Kasumi-1 (cell line): ENCODE data around the gene PCDHGB3.
"Not testable (repeated sequence)": the region's sequence is repeated elsewhere in the genome, so short reads cannot be mapped to it uniquely, and the experiment has no call there.

Experiments used
- DNase-seq, 2 experiments: peaks; one replicate each; lab custom pipeline; 2025; lab: John Stamatoyannopoulos, UW

Gene PCDHGB3

DNA sequence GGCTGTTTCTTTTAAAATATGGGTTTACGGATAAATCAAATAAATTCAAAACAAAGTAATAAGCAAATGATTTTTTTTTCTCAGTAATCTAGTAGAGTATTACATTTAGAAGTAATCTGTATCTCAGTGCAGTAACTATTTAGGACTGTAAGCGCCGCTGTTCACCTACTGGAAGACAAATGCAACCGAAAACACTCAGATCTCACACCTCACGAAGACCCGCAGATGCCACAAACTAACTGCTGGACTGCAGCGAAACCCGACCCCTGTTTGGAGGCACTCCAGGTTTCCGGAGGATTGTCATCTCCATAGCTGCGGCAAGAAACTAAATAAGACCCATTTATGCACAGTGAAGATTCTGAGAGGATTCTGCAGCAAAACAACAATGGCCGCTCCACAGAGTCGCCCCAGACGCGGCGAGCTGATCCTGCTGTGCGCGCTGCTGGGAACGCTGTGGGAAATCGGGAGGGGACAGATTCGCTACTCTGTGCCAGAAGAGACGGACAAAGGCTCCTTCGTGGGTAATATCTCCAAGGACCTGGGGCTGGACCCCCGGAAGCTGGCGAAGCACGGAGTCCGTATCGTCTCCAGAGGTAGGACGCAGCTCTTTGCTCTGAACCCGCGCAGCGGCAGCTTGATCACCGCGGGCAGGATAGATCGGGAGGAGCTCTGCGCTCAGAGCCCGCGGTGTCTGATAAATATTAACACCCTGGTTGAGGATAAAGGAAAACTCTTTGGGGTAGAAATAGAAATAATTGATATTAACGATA is 22.6 kb downstream of the PCDHGB3 start, which contains the start of gene PCDHGA8:
TSS of gene PCDHGA8 (plus strand) at position 205 of the 770 bp plus-strand sequence. CDS start at position 386, 181 bp downstream.
- DNase-seq: no peak

DNA sequence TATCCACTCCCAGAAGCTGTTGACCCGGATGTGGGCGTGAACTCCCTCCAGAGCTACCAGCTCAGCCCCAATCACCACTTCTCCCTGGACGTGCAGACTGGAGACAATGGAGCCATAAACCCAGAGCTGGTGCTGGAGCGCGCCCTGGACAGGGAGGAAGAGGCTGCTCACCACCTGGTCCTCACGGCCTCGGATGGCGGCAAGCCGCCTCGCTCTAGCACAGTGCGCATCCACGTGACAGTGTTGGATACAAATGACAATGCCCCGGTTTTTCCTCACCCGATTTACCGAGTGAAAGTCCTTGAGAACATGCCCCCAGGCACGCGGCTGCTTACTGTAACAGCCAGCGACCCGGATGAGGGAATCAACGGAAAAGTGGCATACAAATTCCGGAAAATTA is 23.2 kb downstream of the PCDHGB3 start:
- DNase-seq: no peak

DNA sequence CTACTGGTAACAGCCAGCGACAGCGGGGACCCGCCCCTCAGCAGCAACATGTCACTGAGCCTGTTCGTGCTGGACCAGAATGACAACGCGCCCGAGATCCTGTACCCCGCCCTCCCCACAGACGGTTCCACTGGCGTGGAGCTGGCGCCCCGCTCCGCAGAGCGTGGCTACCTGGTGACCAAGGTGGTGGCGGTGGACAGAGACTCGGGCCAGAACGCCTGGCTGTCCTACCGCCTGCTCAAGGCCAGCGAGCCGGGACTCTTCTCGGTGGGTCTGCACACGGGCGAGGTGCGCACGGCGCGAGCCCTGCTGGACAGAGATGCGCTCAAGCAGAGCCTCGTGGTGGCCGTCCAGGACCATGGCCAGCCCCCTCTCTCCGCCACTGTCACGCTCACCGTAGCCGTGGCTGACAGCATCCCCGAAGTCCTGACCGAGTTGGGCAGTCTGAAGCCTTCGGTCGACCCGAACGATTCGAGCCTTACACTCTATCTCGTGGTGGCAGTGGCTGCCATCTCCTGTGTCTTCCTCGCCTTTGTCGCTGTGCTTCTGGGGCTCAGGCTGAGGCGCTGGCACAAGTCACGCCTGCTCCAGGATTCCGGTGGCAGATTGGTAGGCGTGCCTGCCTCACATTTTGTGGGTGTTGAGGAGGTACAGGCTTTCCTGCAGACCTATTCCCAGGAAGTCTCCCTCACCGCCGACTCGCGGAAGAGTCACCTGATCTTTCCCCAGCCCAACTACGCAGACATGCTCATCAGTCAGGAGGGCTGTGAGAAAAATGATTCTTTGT is 24.6 kb downstream of the PCDHGB3 start:
- not testable (repeated sequence) for DNase-seq

DNA sequence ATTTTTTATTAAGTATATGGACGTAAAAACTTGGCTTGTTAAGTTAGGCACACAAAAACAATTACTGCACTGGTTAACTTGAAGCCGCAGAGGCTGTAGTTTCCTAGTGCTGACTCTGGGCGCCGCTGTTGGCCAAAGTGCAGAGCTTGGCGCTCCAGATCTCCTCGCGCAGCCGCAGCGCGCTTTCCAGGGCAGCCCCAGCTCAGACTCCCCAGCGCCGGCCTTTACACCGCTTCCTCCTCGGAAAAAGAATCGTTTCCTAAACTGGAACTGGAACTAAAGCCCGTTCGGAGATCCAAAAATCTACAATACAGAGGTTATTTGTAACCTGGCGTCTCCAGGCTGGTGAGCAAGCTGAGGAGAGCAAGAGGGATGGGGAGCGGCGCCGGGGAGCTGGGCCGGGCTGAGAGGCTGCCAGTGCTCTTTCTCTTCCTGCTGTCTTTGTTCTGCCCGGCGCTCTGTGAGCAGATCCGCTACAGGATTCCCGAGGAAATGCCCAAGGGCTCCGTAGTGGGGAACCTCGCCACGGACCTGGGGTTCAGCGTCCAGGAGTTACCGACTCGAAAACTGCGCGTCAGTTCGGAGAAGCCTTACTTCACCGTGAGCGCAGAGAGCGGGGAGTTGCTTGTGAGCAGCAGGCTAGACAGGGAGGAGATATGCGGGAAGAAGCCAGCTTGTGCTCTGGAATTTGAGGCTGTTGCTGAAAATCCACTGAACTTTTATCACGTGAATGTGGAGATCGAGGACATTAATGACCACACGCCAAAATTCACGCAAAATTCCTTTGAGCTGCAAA is 27.9 kb downstream of the PCDHGB3 start, which contains the start of gene PCDHGB5:
TSS of gene PCDHGB5 (plus strand) at position 192 of the 796 bp plus-strand sequence. CDS start at position 373, 181 bp downstream.
- DNase-seq: not testable (repeated sequence)

DNA sequence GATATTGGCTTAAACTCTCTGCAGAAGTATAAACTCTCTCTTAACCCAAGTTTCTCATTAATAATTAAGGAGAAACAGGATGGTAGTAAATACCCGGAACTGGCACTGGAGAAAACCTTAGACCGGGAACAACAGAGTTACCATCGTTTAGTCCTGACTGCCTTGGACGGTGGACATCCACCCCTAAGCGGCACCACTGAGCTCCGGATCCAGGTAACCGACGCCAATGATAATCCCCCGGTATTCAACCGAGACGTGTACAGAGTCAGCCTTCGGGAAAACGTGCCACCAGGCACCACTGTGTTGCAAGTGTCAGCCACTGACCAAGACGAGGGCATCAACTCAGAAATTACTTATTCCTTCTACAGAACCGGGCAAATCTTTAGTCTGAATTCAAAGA is 28.6 kb downstream of the PCDHGB3 start:
- no peak for DNase-seq

DNA sequence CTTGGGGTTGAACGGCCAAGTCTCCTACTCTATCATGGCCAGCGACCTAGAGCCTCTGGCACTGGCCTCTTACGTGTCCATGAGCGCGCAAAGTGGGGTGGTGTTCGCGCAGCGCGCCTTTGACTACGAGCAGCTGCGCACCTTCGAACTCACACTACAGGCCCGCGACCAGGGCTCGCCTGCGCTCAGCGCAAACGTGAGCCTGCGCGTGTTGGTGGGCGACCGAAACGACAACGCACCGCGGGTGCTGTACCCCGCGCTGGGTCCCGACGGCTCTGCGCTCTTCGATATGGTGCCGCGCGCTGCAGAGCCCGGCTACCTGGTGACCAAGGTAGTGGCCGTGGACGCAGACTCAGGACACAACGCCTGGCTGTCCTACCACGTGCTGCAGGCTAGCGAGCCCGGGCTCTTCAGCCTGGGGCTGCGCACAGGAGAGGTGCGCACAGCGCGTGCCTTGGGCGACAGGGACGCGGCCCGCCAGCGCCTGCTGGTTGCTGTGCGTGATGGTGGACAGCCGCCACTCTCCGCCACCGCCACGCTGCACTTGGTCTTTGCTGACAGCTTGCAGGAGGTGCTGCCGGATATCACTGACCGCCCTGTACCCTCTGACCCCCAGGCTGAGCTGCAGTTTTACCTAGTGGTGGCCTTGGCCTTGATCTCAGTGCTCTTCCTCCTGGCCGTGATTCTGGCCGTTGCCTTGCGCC is 29.7 kb downstream of the PCDHGB3 start:
- DNase-seq: no peak

DNA sequence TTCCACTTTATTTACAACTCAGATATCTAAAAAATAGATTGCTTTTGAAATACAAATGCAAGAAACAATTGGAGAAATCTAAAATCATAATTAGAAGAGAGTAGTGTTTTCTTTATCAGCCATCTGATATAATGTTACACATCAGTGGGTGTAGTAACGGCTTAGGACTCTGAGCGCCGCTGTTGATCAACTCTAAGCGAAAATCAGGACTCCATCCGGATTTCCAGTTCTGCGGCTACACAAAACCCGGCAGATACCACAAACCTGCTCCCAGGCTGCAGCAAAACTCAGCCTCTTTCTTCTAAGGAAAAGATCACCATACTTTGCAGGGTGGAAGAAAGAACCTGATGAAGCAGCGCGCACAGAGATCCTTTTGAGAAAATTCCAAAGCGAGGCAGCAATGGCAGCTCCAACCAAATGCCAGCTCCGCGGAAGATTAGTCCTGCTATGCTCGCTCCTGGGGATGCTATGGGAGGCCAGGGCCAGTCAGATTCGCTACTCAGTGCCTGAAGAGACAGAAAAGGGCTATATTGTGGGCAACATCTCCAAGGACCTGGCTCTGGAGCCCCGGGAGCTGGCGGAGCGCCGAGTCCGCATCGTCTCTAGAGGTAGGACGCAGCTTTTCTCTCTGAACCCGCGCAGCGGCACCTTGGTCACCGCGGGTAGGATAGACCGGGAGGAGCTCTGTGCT is 32.7 kb downstream of the PCDHGB3 start, which contains the start of gene PCDHGA9:
TSS of gene PCDHGA9 (plus strand) at position 226 of the 691 bp plus-strand sequence. CDS start at position 401, 175 bp downstream.
- DNase-seq: no peak

DNA sequence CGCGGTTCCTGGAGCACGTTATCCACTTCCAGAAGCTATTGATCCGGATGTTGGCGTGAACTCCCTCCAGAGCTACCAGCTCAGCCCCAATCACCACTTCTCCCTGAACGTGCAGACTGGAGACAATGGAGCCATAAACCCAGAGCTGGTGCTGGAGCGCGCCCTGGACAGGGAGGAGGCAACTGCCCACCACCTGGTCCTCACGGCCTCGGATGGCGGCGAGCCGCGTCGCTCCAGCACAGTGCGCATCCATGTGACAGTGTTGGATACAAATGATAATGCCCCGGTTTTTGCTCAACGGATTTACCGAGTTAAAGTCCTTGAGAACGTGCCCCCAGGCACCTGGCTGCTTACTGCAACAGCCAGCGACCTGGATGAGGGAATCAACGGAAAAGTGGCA is 33.3 kb downstream of the PCDHGB3 start:
- DNase-seq: no peak

DNA sequence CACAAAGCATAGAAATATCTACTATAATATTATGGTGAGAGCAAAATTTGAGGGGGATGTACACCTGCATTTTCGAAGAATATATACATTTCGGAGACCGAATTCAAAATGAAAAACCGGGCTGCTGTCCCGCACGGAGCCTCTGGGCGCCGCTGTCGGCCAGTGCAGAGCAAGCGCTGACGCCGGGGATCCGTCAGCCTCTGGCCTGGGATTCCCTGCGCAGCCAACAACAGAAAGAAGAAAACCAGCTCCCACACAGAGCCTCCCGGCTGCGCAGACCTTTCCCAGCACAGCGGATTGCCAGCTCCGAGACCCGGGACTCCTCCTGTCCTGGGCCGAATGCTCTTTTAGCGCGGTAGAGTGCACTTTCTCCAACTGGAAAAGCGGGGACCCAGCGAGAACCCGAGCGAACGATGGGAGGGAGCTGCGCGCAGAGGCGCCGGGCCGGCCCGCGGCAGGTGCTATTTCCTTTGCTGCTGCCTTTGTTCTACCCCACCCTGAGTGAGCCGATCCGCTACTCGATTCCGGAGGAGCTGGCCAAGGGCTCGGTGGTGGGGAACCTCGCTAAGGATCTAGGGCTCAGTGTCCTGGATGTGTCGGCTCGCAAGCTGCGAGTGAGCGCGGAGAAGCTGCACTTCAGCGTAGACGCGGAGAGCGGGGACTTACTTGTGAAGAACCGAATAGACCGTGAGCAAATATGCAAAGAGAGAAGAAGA is 37.9 kb downstream of the PCDHGB3 start, which contains the start of gene PCDHGB6:
TSS of gene PCDHGB6 (plus strand) at position 232 of the 716 bp plus-strand sequence. CDS start at position 414, 182 bp downstream.
- not testable (repeated sequence) for DNase-seq

DNA sequence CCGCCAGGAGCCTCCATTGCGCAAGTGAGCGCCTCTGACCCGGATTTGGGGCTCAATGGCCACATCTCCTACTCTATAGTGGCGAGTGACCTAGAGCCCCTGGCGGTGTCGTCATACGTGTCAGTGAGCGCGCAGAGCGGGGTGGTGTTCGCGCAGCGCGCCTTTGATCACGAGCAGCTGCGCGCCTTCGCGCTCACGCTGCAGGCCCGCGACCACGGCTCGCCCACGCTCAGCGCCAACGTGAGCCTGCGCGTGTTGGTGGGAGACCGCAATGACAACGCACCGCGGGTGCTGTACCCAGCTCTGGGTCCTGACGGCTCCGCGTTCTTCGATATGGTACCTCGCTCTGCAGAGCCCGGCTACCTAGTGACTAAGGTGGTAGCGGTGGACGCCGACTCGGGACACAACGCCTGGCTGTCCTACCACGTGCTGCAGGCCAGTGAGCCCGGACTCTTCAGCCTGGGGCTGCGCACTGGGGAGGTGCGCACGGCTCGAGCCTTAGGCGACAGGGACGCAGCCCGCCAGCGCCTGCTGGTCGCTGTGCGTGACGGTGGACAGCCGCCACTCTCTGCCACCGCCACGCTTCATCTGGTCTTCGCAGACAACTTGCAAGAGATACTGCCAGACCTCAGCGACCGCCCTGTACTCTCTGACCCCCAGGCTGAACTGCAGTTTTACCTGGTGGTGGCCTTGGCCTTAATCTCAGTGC is 39.7 kb downstream of the PCDHGB3 start:
- no peak for DNase-seq

DNA sequence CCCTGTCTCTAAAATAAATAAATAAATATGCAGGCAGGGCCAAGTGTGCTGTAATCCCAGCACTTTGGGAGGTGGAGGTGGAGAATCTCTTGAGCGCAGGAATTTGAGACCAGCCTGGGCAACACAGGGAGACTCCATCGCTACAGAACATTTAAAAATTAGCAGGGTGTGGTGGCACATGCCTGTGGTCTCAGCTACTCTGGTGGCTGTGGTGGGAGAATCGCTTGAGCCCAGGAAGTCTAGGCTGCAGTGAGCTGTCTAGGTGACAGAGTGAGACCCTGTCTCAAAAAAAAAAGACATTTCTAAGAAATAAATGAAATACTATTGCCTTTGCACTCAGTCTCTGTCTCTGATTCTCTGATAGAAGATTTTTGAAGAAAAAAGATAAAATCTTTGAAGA is 41.5 kb downstream of the PCDHGB3 start:
- no peak for DNase-seq

DNA sequence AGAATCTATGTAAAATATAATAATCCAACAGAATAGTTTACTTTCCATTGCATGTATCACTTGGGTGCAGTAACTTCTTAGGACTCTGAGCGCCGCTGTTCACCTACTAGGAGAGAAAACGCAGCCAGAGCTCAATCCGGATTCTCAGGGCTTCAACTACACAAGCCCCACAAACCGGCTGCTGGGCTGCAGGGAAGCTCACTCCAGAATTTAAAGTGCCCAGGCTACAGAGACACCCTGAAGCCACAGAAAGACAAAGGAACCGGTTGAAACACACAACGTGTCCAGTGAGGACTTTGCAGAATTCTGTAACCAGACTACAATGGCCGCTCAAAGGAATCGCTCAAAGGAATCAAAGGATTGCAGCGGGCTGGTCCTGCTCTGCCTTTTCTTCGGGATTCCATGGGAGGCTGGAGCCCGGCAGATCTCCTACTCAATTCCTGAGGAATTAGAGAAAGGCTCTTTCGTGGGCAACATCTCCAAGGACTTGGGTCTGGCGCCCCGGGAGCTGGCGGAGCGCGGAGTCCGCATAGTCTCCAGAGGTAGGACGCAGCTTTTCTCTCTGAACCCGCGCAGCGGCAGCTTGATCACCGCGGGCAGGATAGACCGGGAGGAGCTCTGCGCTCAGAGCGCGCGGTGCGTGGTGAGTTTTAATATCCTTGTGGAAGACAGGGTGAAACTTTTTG is 43.0 kb downstream of the PCDHGB3 start, which contains the start of gene PCDHGA10:
TSS of gene PCDHGA10 (plus strand) at position 134 of the 686 bp plus-strand sequence. CDS start at position 323, 189 bp downstream.
- DNase-seq: peak; percentile 83 to 88

DNA sequence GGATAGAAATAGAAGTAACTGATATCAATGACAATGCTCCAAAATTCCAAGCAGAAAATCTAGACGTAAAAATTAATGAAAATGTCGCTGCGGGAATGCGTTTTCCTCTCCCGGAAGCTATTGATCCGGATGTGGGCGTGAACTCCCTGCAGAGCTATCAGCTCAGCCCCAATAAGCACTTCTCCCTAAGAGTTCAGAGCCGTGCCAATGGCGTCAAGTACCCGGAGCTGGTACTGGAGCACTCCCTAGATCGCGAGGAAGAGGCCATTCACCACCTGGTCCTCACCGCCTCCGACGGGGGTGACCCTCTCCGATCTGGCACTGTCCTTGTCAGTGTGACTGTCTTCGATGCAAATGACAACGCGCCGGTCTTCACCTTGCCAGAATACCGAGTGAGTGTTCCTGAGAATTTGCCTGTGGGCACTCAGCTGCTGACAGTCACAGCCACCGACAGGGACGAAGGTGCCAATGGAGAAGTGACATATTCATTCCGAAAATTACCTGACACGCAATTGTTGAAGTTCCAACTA is 43.6 kb downstream of the PCDHGB3 start:
- peak in 1 of 2 experiments; percentile 9 for DNase-seq

DNA sequence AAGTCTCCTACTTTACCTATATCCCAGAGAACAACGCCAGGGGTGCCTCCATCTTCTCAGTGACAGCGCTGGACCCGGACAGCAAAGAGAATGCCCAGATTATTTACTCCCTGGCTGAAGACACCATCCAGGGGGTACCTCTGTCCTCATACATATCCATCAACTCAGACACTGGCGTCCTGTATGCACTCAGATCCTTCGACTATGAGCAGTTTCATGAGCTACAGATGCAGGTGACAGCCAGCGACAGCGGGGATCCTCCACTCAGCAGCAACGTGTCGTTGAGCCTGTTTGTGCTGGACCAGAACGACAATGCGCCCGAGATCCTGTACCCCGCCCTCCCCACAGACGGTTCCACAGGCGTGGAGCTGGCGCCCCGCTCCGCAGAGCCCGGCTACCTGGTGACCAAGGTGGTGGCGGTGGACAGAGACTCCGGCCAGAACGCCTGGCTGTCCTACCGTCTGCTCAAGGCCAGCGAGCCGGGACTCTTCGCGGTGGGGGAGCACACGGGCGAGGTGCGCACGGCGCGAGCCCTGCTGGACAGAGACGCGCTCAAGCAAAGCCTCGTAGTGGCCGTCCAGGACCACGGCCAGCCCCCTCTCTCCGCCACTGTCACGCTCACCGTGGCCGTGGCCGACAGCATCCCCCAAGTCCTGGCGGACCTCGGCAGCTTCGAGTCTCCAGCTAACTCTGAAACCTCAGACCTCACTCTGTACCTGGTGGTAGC is 44.7 kb downstream of the PCDHGB3 start:
- DNase-seq: not testable (repeated sequence)

DNA sequence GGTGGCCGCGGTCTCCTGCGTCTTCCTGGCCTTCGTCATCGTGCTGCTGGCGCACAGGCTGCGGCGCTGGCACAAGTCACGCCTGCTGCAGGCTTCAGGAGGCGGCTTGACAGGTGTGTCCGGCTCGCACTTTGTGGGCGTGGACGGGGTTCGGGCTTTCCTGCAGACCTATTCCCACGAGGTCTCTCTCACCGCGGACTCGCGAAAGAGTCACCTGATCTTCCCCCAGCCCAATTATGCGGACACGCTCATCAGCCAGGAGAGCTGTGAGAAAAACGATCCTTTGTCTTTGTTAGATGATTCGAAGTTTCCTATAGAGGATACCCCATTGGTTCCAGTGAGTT is 45.2 kb downstream of the PCDHGB3 start:
- DNase-seq: not testable (repeated sequence)

DNA sequence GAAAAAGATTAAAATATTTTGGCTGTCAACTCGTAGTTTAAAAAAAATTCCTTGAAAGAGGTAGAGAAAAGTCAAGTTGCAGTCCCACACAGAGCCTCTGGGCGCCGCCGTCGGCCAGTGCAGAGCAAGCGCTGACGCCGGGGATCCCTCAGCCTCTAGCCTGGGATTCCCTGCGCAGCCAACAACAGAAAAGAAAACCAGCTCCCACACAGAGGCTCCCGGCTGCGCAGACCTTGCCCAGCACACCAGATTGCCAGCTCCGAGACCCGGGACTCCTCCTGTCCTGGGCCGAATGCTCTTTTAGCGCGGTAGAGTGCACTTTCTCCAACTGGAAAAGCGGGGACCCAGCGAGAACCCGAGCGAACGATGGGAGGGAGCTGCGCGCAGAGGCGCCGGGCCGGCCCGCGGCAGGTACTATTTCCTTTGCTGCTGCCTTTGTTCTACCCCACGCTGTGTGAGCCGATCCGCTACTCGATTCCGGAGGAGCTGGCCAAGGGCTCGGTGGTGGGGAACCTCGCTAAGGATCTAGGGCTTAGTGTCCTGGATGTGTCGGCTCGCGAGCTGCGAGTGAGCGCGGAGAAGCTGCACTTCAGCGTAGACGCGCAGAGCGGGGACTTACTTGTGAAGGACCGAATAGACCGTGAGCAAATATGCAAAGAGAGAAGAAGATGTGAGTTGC is 47.6 kb downstream of the PCDHGB3 start, which contains the start of gene PCDHGB7:
TSS of gene PCDHGB7 (plus strand) at position 184 of the 679 bp plus-strand sequence. CDS start at position 367, 183 bp downstream.
- DNase-seq: not testable (repeated sequence)
